Measurements from ENCODE around the gene CENPE. TPM values are rescaled to one million over a fixed set of nuclear protein-coding genes. Genes with fewer than 3 reads are reported as not detected.

Gene CENPE
- total and polyA plus RNA-seq, 2 of the 4 experiments (the other 2 are of a cell fraction), result 3.7 to 14.5 TPM

DNA sequence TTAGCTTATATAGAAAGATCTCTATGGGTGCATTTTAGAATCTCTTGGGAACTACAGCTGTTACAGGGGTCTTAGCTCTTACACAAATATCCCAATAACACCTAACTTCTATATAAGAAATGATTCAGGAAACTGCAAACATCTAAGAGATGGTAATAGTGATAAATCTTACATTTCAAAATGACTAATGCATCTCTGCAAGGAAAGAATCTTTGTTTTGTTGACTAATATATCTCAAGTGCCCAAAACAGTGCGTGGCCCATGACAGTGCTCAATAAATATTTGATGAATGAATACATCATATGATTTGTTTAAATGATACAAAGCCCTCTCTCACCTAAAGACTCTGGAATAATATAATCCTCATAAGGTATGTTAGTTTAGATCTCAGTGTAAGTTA lies 47.5 kb downstream of the CENPE start:
- in situ Hi-C loops (cut with MboI; ENCODE audit: low sequenced_read_pairs), result no loop called here

More for the DNA sequence above, 47.5 kb downstream of the CENPE start:
- H3K56ac ChIP-seq (ENCODE audit: extremely low read depth, insufficient read depth, low read length), result no peak overlapping the region
- DNase-seq, result peak; percentile 24
- no peaks in the 10 kb centered on the region for H4K20me1 ChIP-seq (ENCODE audit: insufficient read depth, low read length)
- H3K9me1 ChIP-seq (ENCODE audit: insufficient read depth, low read length), result no peaks in the 10 kb centered on the region
- no peak for TF ChIP-seq RAD21 (IDR thresholded peaks at IDR 0.05; ENCODE audit: low read length)
- no peak for TF ChIP-seq BHLHE40 (IDR thresholded peaks at IDR 0.05; ENCODE audit: low read depth, low read length)
- no peak for TF ChIP-seq CEBPB (IDR thresholded peaks at IDR 0.05; ENCODE audit: low read depth, low read length)
- TF ChIP-seq, protein P1, sequence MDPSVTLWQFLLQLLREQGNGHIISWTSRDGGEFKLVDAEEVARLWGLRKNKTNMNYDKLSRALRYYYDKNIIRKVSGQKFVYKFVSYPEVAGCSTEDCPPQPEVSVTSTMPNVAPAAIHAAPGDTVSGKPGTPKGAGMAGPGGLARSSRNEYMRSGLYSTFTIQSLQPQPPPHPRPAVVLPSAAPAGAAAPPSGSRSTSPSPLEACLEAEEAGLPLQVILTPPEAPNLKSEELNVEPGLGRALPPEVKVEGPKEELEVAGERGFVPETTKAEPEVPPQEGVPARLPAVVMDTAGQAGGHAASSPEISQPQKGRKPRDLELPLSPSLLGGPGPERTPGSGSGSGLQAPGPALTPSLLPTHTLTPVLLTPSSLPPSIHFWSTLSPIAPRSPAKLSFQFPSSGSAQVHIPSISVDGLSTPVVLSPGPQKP (IDR thresholded peaks at IDR 0.05; ENCODE audit: borderline replicate concordance, low read depth, low read length), result no peak
- no peak for TF ChIP-seq POLR2A (IDR thresholded peaks at IDR 0.05; ENCODE audit: low read depth, low read length)
- TF ChIP-seq NFE2L2 (IDR thresholded peaks at IDR 0.05; ENCODE audit: low read depth, low read length), result no peak
- no peak for TF ChIP-seq CHD1 (IDR thresholded peaks at IDR 0.05; ENCODE audit: low read depth, low read length)
- TF ChIP-seq MAZ (IDR thresholded peaks at IDR 0.05; ENCODE audit: borderline replicate concordance, low read depth, low read length), result no peak
- no peak for TF ChIP-seq MAFK (IDR thresholded peaks at IDR 0.05; ENCODE audit: low read depth, low read length)
- no peak for TF ChIP-seq RCOR1 (IDR thresholded peaks at IDR 0.05; ENCODE audit: insufficient replicate concordance, low read length)
- no peak for TF ChIP-seq RFX5 (IDR thresholded peaks at IDR 0.05; ENCODE audit: low read depth, low read length)
- no peak for TF ChIP-seq FOS (IDR thresholded peaks at IDR 0.05; ENCODE audit: low read depth, low read length)
- TF ChIP-seq, protein P2, sequence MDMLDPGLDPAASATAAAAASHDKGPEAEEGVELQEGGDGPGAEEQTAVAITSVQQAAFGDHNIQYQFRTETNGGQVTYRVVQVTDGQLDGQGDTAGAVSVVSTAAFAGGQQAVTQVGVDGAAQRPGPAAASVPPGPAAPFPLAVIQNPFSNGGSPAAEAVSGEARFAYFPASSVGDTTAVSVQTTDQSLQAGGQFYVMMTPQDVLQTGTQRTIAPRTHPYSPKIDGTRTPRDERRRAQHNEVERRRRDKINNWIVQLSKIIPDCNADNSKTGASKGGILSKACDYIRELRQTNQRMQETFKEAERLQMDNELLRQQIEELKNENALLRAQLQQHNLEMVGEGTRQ (IDR thresholded peaks at IDR 0.05; ENCODE audit: low read depth, low read length), result no peak
- TF ChIP-seq MXI1 (IDR thresholded peaks at IDR 0.05; ENCODE audit: borderline replicate concordance, low read depth, low read length), result no peak
- TF ChIP-seq, protein P3, sequence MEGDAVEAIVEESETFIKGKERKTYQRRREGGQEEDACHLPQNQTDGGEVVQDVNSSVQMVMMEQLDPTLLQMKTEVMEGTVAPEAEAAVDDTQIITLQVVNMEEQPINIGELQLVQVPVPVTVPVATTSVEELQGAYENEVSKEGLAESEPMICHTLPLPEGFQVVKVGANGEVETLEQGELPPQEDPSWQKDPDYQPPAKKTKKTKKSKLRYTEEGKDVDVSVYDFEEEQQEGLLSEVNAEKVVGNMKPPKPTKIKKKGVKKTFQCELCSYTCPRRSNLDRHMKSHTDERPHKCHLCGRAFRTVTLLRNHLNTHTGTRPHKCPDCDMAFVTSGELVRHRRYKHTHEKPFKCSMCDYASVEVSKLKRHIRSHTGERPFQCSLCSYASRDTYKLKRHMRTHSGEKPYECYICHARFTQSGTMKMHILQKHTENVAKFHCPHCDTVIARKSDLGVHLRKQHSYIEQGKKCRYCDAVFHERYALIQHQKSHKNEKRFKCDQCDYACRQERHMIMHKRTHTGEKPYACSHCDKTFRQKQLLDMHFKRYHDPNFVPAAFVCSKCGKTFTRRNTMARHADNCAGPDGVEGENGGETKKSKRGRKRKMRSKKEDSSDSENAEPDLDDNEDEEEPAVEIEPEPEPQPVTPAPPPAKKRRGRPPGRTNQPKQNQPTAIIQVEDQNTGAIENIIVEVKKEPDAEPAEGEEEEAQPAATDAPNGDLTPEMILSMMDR (conservative IDR thresholded peaks at IDR 0.05; ENCODE audit: low read depth, low read length), result no peak
- no peak for TF ChIP-seq SMC3 (IDR thresholded peaks at IDR 0.05; ENCODE audit: low read depth, low read length)
- H3K36me3 ChIP-seq (ENCODE audit: control insufficient read depth, insufficient read depth, low read length), result peaks cover 1% of the 10 kb centered on the region; the same call in 1 of the 2 replicates
- peak; percentile 59 for ATAC-seq (ENCODE audit: low read depth)
- no peak overlapping the region for H3K18ac ChIP-seq (ENCODE audit: low read depth, low read length)
- no peak overlapping the region for H4K91ac ChIP-seq (ENCODE audit: insufficient read depth, low read depth, low read length)
- H4K8ac ChIP-seq (ENCODE audit: low read depth in 2 of 2, low read length in 2 of 2), result no peak overlapping the region
- H3K14ac ChIP-seq (replicated peaks; ENCODE audit: low read depth, low read length), result no peak overlapping the region
- no peak overlapping the region for H4K5ac ChIP-seq (ENCODE audit: low read depth, low read length)
- H3K27me3 ChIP-seq (ENCODE audit: control insufficient read depth, insufficient read depth, low read length), result no peaks in the 10 kb centered on the region
- H2AK5ac ChIP-seq (ENCODE audit: low read depth, low read length), result no peak overlapping the region
- H2AK9ac ChIP-seq (replicated peaks; ENCODE audit: low read depth, low read length, poor library complexity), result no peak overlapping the region
- no peaks in the 10 kb centered on the region for H3K9me3 ChIP-seq (ENCODE audit: control insufficient read depth, insufficient read depth, low read length)
- WGBS, 2 experiments (ENCODE audit: extremely low coverage in 2 of 2, insufficient read length in 1 of 2), result no CpG with 5 or more reads among the region's 1 CpG
- dilution Hi-C loops (cut with HindIII; ENCODE audit: low sequenced_read_pairs, unreplicated experiment), result no loop called here
- no peaks in the 10 kb centered on the region for H3K4me1 ChIP-seq (ENCODE audit: control insufficient read depth, insufficient read depth, low read length)
- no peak overlapping the region for H3K4me3 ChIP-seq (ENCODE audit: insufficient read depth, low read depth, low read length)
- H3K4me2 ChIP-seq (ENCODE audit: low read depth, low read length), result no peak overlapping the region
- POLR2A ChIA-PET (ENCODE audit: unreplicated experiment), result no interaction called here
- no peak overlapping the region for H3K27ac ChIP-seq (ENCODE audit: insufficient read depth, low read length)
- H2BK15ac ChIP-seq (ENCODE audit: low read depth, low read length), result no peak overlapping the region
- no peak overlapping the region for H2BK20ac ChIP-seq (ENCODE audit: low read depth, low read length)
- intact Hi-C loops (cut with micrococcal nuclease), result no loop called here
- no peak overlapping the region for H3K23ac ChIP-seq (ENCODE audit: low read depth, low read length)
- BruUV-seq (replicated peaks), result no TSS peak
- peaks cover 0 to 2% of the 10 kb centered on the region in 2 experiments; a peak in 2 of 4 replicates for H3K79me1 ChIP-seq (ENCODE audit: low read depth in 1 of 2, low read length in 2 of 2)
- H2BK120ac ChIP-seq (ENCODE audit: low read depth, low read length), result no peak overlapping the region
- H3K4ac ChIP-seq (ENCODE audit: low read depth, low read length), result no peak overlapping the region
- H3K9ac ChIP-seq (ENCODE audit: low read depth, low read length), result no peak overlapping the region
- no peak overlapping the region for H2BK5ac ChIP-seq (ENCODE audit: low read depth, low read length, poor library complexity, severe bottlenecking)
- no peak overlapping the region for H2AFZ ChIP-seq (replicated peaks; ENCODE audit: low read length, poor library complexity)
- CTCF ChIA-PET, result no interaction called here
